Measurements from ENCODE around the gene OPN1SW.

The OPN1SW gene

GRCh38 chr7:128796327-128796726 lies 20.7 kb upstream of the OPN1SW start:
- DNase-seq (ENCODE audit: low read depth, low spot score): peak; percentile 57
- TF ChIP-seq, protein P1, sequence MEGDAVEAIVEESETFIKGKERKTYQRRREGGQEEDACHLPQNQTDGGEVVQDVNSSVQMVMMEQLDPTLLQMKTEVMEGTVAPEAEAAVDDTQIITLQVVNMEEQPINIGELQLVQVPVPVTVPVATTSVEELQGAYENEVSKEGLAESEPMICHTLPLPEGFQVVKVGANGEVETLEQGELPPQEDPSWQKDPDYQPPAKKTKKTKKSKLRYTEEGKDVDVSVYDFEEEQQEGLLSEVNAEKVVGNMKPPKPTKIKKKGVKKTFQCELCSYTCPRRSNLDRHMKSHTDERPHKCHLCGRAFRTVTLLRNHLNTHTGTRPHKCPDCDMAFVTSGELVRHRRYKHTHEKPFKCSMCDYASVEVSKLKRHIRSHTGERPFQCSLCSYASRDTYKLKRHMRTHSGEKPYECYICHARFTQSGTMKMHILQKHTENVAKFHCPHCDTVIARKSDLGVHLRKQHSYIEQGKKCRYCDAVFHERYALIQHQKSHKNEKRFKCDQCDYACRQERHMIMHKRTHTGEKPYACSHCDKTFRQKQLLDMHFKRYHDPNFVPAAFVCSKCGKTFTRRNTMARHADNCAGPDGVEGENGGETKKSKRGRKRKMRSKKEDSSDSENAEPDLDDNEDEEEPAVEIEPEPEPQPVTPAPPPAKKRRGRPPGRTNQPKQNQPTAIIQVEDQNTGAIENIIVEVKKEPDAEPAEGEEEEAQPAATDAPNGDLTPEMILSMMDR (IDR thresholded peaks at IDR 0.05; ENCODE audit: insufficient read depth, low read length, missing control alignments): no peak
- POLR2A ChIA-PET: interaction anchor here (0.9 to 1.1 kb wide), 2 partner anchors 33 to 35 kb away, joined by 3 to 4 read pairs; no protein-coding TSS in a partner anchor
- no peak overlapping the region for H3K4me3 ChIP-seq (ENCODE audit: low read depth, low read length)
- CTCF ChIA-PET: interaction anchor here (1.8 kb wide), 1 partner anchor 84 kb away, joined by 5 read pairs; no protein-coding TSS in a partner anchor

- no peak for DNase-seq (ENCODE audit: low read depth, low spot score)
- TF ChIP-seq, protein P1 (IDR thresholded peaks at IDR 0.05; ENCODE audit: insufficient read depth, low read length, missing control alignments): no peak
- ChIA-PET CTCF (interaction anchor here (1.5 to 1.8 kb wide), 2 partner anchors 23 to 85 kb away, joined by 3 to 5 read pairs; no protein-coding TSS in a partner anchor), POLR2A (interaction anchor here (1.1 kb wide), 1 partner anchor 36 kb away, joined by 3 read pairs; no protein-coding TSS in a partner anchor)
- H3K4me3 ChIP-seq (ENCODE audit: low read depth, low read length): no peak overlapping the region
Observed at GRCh38 chr7:128795129-128795528, 19.5 kb upstream of the OPN1SW start.

DNA sequence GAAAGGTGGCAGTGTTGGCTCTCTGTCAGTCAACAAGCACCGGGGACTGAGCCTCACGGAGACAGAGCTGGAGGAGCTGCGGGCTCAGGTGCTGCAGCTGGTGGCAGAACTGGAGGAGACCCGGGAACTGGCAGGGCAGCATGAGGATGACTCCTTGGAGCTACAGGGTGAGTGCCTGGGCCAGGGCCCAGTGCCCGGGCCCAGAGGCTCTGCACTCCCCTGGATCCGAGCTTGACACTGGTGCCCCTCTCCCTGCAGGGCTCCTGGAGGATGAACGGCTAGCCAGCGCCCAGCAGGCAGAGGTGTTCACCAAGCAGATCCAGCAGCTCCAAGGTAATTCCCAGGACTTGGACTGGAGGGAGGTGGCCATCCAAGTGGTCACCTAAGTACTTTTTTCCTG lies 18.8 kb upstream of the OPN1SW start:
- ChIA-PET POLR2A (no interaction called here), CTCF (interaction anchor here (1.2 to 1.8 kb wide), 3 partner anchors 23 to 89 kb away, joined by 3 to 5 read pairs (median 3); no protein-coding TSS in a partner anchor)
- TF ChIP-seq, protein P1 (IDR thresholded peaks at IDR 0.05; ENCODE audit: insufficient read depth, low read length, missing control alignments): no peak
- H3K4me3 ChIP-seq (ENCODE audit: low read depth, low read length): no peak overlapping the region
- no peak for DNase-seq (ENCODE audit: low read depth, low spot score)

- no peak overlapping the region for H3K4me3 ChIP-seq (ENCODE audit: low read depth, low read length)
- ChIA-PET POLR2A (no interaction called here), CTCF (interaction anchor here (1.2 kb wide), 1 partner anchor 89 kb away, joined by 3 read pairs; no protein-coding TSS in a partner anchor)
- TF ChIP-seq, protein P1 (IDR thresholded peaks at IDR 0.05; ENCODE audit: insufficient read depth, low read length, missing control alignments): no peak
- no peak for DNase-seq (ENCODE audit: low read depth, low spot score)
Observed at GRCh38 chr7:128794020-128794419, 18.4 kb upstream of the OPN1SW start.

- POLR2A ChIA-PET: interaction anchor here (1.1 kb wide), 1 partner anchor 35 kb away, joined by 3 read pairs; no protein-coding TSS in a partner anchor
- no peak for DNase-seq (ENCODE audit: low read depth, low spot score)
- H3K4me3 ChIP-seq (ENCODE audit: low read depth, low read length): no peak overlapping the region
- TF ChIP-seq, protein P1 (IDR thresholded peaks at IDR 0.05; ENCODE audit: insufficient read depth, low read length, missing control alignments): no peak
- CTCF ChIA-PET: interaction anchor here (1.1 to 1.2 kb wide), 2 partner anchors 15 to 90 kb away, joined by 3 read pairs; no protein-coding TSS in a partner anchor
Observed at GRCh38 chr7:128793181-128793547, 17.6 kb upstream of the OPN1SW start.

- TF ChIP-seq, protein P1 (IDR thresholded peaks at IDR 0.05; ENCODE audit: insufficient read depth, low read length, missing control alignments): no peak
- ChIA-PET CTCF (interaction anchor here (1.1 kb wide), 1 partner anchor 14 kb away, joined by 3 read pairs; no protein-coding TSS in a partner anchor), POLR2A (interaction anchor here (0.5 to 1.1 kb wide), 2 partner anchors 31 to 35 kb away, joined by 3 read pairs; no protein-coding TSS in a partner anchor)
- DNase-seq (ENCODE audit: low read depth, low spot score): no peak
- H3K4me3 ChIP-seq (ENCODE audit: low read depth, low read length): peak overlapping the region; percentile 78
Observed at GRCh38 chr7:128792471-128793180, 17.0 kb upstream of the OPN1SW start.

Measured in AG04449 (cell line).